HG02840 (cell line): Measurements from ENCODE around the gene GP1BA.
A peak's percentile ranks its signal among the peaks of the same experiment; 100 is the strongest.

ENCODE experiments used
- ATAC-seq: cut with Tn5 transposase; IDR thresholded peaks from one replicate; pipeline ENCODE4 v1.9.1; 2021; ENCODE audit warnings: mild to moderate bottlenecking, moderate library complexity, moderate number of reproducible peaks; ENCODE audit not compliant: unreplicated experiment, low FRiP score

Gene GP1BA

DNA sequence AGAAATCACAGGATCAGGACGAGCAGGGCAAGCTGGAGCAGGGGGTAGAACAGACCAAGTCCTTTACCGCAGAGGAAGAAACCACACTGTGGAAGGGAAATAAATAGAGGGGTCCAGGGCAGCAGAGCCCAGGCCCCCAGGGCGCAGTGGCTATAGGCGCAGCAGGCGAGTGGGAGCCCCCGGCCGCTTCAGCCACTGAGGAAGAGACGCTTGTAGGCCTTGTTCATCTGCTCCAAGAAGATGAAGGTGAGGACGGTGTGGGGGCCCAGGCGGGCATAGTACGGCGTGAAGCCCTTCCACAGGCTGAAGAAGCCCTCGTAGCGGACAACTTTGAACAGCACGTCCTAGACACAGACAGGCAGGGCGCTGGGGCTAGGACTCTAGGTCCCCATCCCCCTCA is 5.5 kb downstream of the GP1BA start:
- ATAC-seq = no peak

GRCh38 chr17:4938069-4938491 is 6.0 kb downstream of the GP1BA start:
- ATAC-seq = no peak

GRCh38 chr17:4938688-4939545 is 6.8 kb downstream of the GP1BA start:
- no peak for ATAC-seq

DNA sequence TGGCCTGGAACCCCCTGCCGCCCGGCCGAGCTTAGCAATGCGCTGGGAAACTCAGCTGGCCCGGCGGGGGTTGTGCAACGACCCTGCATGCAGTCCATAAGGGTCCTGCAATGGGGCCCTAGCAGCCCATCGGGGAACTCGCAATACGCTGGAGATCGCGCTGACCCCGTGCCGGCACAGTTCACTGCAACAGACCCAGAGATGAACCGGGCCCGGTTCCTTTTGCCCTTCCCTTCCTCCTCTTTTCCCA is 7.4 kb downstream of the GP1BA start:
- ATAC-seq = peak; percentile 17

- peak; percentile 74 for ATAC-seq
Observed at GRCh38 chr17:4939796-4940554, 7.9 kb downstream of the GP1BA start, which contains the start of the genes RNF167 and SLC25A11. TSS of gene RNF167 (plus strand) at chr17:4940268. CDS start at chr17:4940910, 642 bp downstream. TSS of gene SLC25A11 (minus strand) at chr17:4940046. CDS start at chr17:4939910, 136 bp downstream.

DNA sequence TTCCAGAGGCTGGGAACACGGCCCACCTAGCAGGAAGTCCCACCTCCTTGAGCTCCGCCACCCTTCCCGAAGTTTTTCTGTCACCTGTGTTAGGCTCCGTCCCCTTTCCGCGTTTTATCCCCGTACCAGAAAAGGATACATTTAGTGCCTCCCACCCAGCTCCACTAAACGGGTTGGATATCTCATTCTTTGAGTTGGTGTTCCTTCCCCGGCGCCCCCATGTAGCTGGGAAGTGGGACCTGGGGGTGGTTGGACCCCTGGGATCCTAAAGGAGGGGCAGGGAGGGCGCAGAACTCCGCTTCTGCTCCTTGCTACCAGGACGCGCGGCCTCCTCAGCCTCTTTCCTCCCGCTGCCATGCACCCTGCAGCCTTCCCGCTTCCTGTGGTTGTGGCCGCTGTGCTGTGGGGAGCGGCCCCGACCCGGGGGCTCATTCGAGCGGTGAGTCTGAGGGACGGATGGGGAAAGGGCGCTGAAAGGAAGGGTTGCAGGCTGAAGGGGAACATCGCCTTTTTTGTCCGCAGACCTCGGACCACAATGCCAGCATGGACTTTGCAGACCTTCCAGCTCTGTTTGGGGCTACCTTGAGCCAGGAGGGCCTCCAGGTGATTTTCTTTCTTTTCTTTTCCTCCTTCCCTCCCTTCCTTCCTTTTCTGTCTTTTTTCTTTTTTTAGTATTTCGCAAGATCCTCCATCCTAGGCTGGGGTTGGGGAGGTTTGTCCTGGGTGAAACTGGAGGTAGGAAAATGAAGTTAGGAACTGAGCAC is 8.7 kb downstream of the GP1BA start:
- ATAC-seq = peak; percentile 12

- no peak for ATAC-seq
Observed at GRCh38 chr17:4941319-4941610, 9.2 kb downstream of the GP1BA start.

- no peak for ATAC-seq
Observed at GRCh38 chr17:4942760-4943508, 10.9 kb downstream of the GP1BA start.

DNA sequence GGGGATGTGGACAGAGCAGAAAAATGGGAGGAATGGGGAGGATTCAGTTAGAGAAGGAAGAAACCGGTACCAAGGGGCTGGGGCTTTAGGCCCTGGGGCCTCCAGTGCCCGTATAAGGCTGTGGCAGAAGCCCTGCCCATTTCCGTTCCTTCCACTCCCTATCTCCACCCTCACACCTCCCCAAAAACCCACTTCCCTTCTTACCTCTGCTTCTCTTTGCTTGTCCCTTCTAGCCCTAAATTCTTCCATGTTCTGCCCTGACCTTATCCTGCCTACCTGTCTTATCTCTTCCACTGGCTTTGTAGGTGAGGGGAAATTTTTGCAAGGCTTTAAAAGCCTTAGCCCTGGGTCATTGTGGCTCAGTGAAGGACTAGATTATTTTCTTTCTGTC is 12.1 kb downstream of the GP1BA start:
- no peak for ATAC-seq

DNA sequence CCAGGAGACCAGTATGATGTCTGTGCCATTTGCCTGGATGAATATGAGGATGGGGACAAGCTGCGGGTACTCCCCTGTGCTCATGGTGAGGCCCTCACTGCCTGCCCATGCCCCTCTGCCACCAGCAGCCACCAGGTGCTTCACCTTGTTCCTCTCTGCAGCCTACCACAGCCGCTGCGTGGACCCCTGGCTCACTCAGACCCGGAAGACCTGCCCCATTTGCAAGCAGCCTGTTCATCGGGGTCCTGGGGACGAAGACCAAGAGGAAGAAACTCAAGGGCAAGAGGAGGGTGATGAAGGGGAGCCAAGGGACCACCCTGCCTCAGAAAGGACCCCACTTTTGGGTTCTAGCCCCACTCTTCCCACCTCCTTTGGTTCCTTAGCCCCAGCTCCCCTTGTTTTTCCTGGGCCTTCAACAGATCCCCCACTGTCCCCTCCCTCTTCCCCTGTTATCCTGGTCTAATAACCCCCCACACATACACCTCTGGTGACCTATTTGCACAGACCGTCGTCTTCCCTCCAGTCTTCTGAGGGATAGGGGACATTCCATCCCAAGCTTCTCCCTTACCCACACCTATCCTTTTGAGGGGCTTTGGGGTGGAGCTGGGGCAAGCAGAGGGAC is 12.6 kb downstream of the GP1BA start:
- ATAC-seq = no peak

GRCh38 chr17:4945176-4945943 is 13.3 kb downstream of the GP1BA start:
- no peak for ATAC-seq

- ATAC-seq = no peak
Observed at GRCh38 chr17:4945944-4946280, 13.8 kb downstream of the GP1BA start.

DNA sequence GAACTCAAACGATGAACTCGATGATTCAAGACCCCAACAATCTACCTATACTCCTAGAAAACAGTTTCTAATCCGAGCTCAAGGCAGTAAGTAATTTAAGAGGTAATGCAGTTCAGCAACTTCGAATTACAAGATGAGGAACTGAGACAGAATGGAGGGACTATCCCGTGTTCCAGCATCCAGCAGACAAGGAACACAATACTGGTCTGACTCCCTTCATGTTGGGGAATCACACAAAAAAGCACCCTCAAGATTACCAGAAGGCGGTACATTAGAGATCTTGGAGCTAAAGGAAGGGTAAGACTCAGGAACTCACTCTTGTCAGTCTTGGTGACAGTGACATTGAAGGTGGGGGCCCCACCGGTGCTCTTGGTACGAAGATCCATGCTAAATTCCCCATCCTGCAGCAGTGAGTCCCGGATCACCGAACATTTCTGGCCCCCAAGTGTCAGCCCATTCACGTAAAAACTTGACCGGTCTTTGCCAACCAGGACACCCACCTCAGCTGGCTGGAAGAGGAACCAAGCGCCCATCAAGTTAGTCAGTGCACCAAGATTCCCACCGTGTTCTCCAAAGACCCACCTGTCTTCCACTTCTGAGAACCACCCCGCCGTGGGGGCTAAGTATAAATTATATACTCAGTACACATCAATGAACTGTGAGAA is 14.4 kb downstream of the GP1BA start:
- ATAC-seq = no peak

DNA sequence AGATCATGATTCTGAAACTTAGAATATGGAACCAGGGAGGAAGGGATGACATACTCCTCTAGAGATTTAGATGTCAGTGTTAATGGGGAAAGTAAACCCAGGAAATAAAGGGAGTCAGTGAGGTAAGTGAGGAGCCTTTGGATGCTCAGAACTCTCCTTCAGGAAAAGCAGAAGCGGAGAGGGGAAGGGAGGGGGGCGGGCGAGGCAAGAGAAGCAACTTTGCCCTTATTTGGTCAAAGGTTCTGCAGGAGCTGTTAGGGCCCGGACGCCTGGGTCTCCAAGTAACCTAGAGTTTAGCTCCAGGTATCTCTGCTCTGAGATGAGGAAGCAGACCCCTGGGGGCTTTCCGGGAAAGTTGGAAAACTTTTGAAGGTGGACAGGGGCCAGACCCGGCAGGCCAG is 14.9 kb downstream of the GP1BA start:
- no peak for ATAC-seq

- peak; percentile 17 for ATAC-seq
Observed at GRCh38 chr17:4947411-4948165, 15.5 kb downstream of the GP1BA start.

DNA sequence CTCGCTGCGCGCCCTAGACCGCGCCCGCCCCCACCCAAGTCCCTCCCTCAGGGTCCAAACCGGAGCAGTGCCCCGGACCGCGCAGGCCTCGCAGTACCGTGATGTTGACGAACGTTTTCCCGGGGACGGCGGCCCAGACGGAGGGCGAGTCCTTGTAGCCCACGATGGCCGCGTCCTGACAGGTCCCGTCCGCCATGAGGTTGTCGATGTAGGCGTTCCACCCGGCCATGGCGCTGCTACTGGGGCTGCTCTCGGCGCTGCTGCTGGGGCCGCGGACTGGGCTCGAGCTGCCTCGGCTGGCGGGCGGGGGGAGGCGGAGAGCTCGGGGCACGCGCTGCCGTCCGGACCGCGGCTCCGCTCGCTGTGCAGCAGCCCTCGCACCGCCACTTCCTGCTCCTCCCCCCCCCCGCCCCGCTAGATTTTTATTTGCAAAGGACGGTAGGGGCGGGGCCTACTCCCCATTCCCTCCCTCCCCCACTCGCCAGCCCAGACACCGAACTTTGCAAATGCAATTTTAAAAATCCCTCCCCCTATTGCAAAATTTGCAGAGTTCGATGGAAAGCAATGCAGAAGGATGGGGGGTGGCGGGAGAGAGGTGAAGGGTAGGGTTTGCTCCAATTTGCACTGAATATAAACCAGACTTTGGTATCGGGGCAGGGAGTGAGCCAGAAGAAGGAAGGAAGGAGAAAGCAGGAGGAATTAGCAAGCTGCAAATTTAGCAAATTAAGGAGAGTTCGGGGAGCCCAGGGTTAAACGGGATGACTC is 16.3 kb downstream of the GP1BA start, which contains the start of gene PFN1:
TSS of gene PFN1 (minus strand) at position 365 of the 765 bp plus-strand sequence. CDS start at position 229, 136 bp downstream.
- peak; percentile 28 for ATAC-seq

- ATAC-seq = peak; percentile 38
Observed at GRCh38 chr17:4948931-4949320, 16.8 kb downstream of the GP1BA start.
